GM23338 (cell line): ENCODE results near the gene XKR7. TPM values are rescaled to one million over a fixed set of nuclear protein-coding genes. Genes with fewer than 3 reads are reported as not detected.
A peak's percentile ranks its signal among the peaks of the same experiment; 100 is the strongest.

Experiments
- ATAC-seq: fragments of 200-7000 bp; cut with Tn5 transposase; 3 replicates; pipeline ENCODE4 v1.9.1; 2020
- DNase-seq: peaks from one replicate; pipeline ENCODE4 v3.0.0-alpha.2; 2015; ENCODE audit warnings: low spot score
- H2AFZ ChIP-seq: fragments of 200-600 bp; sonication (generic); 2 replicates; pipeline ENCODE4 v1.8.0; 2016; ENCODE audit warnings: antibody characterized with exemption, mild to moderate bottlenecking, moderate library complexity
- H3F3A ChIP-seq: fragments of 200-600 bp; sonication (generic); replicated peaks from 2 replicates; pipeline ENCODE4 v1.8.0; 2017; ENCODE audit warnings: antibody characterized with exemption, mixed run types, low read depth
- H3K27ac ChIP-seq: fragments of 200-600 bp; sonication (generic); 2 replicates; pipeline ENCODE4 v1.6.1; 2016; ENCODE audit warnings: low read depth
- H3K27me3 ChIP-seq: fragments of 200-600 bp; sonication (generic); 2 replicates; pipeline ENCODE4 v1.8.0; 2016; ENCODE audit warnings: mild to moderate bottlenecking, mixed run types, moderate library complexity; ENCODE audit not compliant: insufficient read depth
- H3K36me3 ChIP-seq: fragments of 200-600 bp; sonication (generic); 2 replicates; pipeline ENCODE4 v1.8.0; 2016; ENCODE audit warnings: mild to moderate bottlenecking; ENCODE audit not compliant: insufficient read depth
- H3K4me1 ChIP-seq: fragments of 200-600 bp; sonication (generic); 2 replicates; pipeline ENCODE4 v1.8.0; 2016; ENCODE audit warnings: mild to moderate bottlenecking, moderate library complexity; ENCODE audit not compliant: insufficient read depth
- H3K4me2 ChIP-seq: fragments of 200-600 bp; sonication (generic); 2 replicates; pipeline ENCODE4 v1.7.1; 2017; ENCODE audit warnings: mixed run types
- H3K4me3 ChIP-seq: fragments of 200-600 bp; sonication (generic); 2 replicates; pipeline ENCODE4 v1.6.1; 2016; ENCODE audit warnings: mixed run types
- H3K79me2 ChIP-seq: fragments of 200-600 bp; sonication (generic); replicated peaks from 2 replicates; pipeline ENCODE4 v1.8.0; 2017; ENCODE audit warnings: mild to moderate bottlenecking; ENCODE audit not compliant: insufficient read depth
- H3K9me2 ChIP-seq: fragments of 200-600 bp; sonication (generic); 2 replicates; pipeline ENCODE4 v1.8.0; 2017; ENCODE audit not compliant: insufficient read depth
- H4K20me1 ChIP-seq: fragments of 200-600 bp; sonication (generic); replicated peaks from 2 replicates; pipeline ENCODE4 v1.8.0; 2017; ENCODE audit warnings: mild to moderate bottlenecking; ENCODE audit not compliant: insufficient read depth
- H3K27ac Mint-ChIP-seq: 2 replicates; pipeline ENCODE4 v1.8.0; 2020; ENCODE audit warnings: inconsistent platforms, mild to moderate bottlenecking, moderate library complexity, mixed read lengths
- H3K27me3 Mint-ChIP-seq: 3 replicates; pipeline ENCODE4 v1.8.0; 2022; ENCODE audit warnings: low read depth, mild to moderate bottlenecking, moderate library complexity, mixed read lengths, inconsistent platforms; ENCODE audit not compliant: insufficient read depth, poor library complexity
- H3K36me3 Mint-ChIP-seq: 3 replicates; pipeline ENCODE4 v1.8.0; 2021; ENCODE audit warnings: low read depth, mild to moderate bottlenecking, inconsistent platforms, moderate library complexity, mixed read lengths
- H3K4me1 Mint-ChIP-seq: 3 replicates; pipeline ENCODE4 v1.8.0; 2020; ENCODE audit warnings: mild to moderate bottlenecking, inconsistent platforms, mixed read lengths
- H3K4me3 Mint-ChIP-seq: 3 replicates; pipeline ENCODE4 v1.8.0; 2021; ENCODE audit warnings: moderate library complexity, mild to moderate bottlenecking, inconsistent platforms, mixed read lengths
- H3K9me3 Mint-ChIP-seq: 3 replicates; pipeline ENCODE4 v1.8.0; 2020; ENCODE audit warnings: moderate library complexity, mild to moderate bottlenecking, inconsistent platforms, mixed read lengths
- CREB1 ChIP-seq: fragments of 250-450 bp; sonication (Bioruptor Pico); IDR thresholded peaks from 2 replicates; pipeline ENCODE4 v1.5.0; 2020; ENCODE audit warnings: low read depth, mild to moderate bottlenecking, moderate library complexity
- EZH2 ChIP-seq: fragments of 200-600 bp; sonication (generic); IDR thresholded peaks from one replicate; pipeline ENCODE4 v1.8.0; 2017; ENCODE audit warnings: antibody characterized with exemption, mild to moderate bottlenecking, low read depth; ENCODE audit not compliant: unreplicated experiment
- EZH2phosphoT487 ChIP-seq: fragments of 200-600 bp; sonication (generic); IDR thresholded peaks from one replicate; pipeline ENCODE4 v1.8.1; 2018; ENCODE audit warnings: antibody characterized with exemption; ENCODE audit not compliant: unreplicated experiment
- JUNB ChIP-seq: IDR thresholded peaks from one replicate; pipeline ENCODE4 v1.6.1; 2016; ENCODE audit warnings: antibody characterized with exemption; ENCODE audit not compliant: unreplicated experiment
- NANOG ChIP-seq: IDR thresholded peaks from 2 replicates; pipeline ENCODE4 v1.6.1; 2016; ENCODE audit warnings: antibody characterized with exemption, borderline replicate concordance
- POLR2AphosphoS5 ChIP-seq: IDR thresholded peaks from 2 replicates; pipeline ENCODE4 v1.6.1; 2016; ENCODE audit warnings: antibody characterized with exemption, low read depth
- STAT1 ChIP-seq: IDR thresholded peaks from one replicate; pipeline ENCODE4 v1.6.1; 2016; ENCODE audit warnings: antibody characterized with exemption; ENCODE audit not compliant: unreplicated experiment
- ZNF114 ChIP-seq: fragments of 250-450 bp; sonication (Bioruptor Pico); IDR thresholded peaks from 2 replicates; pipeline ENCODE4 v1.5.0; 2020; ENCODE audit warnings: mild to moderate bottlenecking, moderate library complexity
- ZNF331 ChIP-seq: fragments of 250-450 bp; sonication (Bioruptor Pico); IDR thresholded peaks from 2 replicates; pipeline ENCODE4 v1.5.0; 2020; ENCODE audit warnings: low read depth, mild to moderate bottlenecking, moderate library complexity
- polyA plus RNA-seq: library from polyadenylated mRNA; unstranded; fragments of >200 nt; fragmentation: Nextera tagmentation; extraction: Ambion mirVana; gene quantifications from 2 replicates; pipeline ENCODE4 v1.2.1, GENCODE V29; 2016
- total RNA-seq: library from RNA; depleted of rRNA; stranded (reverse); fragments of >200 nt; shearing (Covaris generic); gene quantifications from 2 replicates; pipeline ENCODE4 v1.2.3, GENCODE V29; 2014
- TF ChIP-seq, protein P1 (sequence below): IDR thresholded peaks from 2 replicates; pipeline ENCODE4 v1.6.1; 2016; ENCODE audit warnings: antibody characterized with exemption
- TF ChIP-seq, protein P2 (sequence below): fragments of 250-450 bp; sonication (Bioruptor Pico); IDR thresholded peaks from 2 replicates; pipeline ENCODE4 v1.5.0; 2020; ENCODE audit warnings: mild to moderate bottlenecking, moderate library complexity
- TF ChIP-seq, protein P3 (sequence below): IDR thresholded peaks from one replicate; pipeline ENCODE4 v1.6.1; 2018; ENCODE audit warnings: antibody characterized with exemption; ENCODE audit not compliant: unreplicated experiment
- TF ChIP-seq, protein P4 (sequence below), 2 experiments: fragments of 200-600 bp in 1 of 2; sonication (generic) in 1 of 2; conservative IDR thresholded peaks; 2 replicates each; pipeline versions ENCODE4 v1.5.1 to v1.6.1; 2016 to 2017; ENCODE audit warnings: antibody characterized with exemption in 2 of 2, low read depth in 2 of 2, mild to moderate bottlenecking in 2 of 2, moderate library complexity in 1 of 2

XKR7 gene
- total and polyA plus RNA-seq, 2 experiments from 2014 or later: 0.61 to 3.9 TPM

DNA sequence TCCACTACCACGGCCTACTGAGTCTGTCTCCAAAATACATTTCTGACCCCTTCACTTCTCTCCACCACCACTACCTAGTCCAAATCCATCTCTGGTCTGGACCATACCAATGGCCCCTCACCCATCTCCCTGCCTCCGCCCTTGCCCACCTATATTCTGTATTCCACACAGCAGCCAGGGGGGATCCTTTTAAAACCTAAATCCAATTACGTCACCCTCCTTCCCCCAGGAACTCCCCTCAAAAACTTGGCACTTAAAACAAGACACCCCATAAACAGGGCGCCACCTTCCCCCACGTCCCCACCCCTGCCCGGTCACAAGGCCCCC, 16.8 kb upstream of the XKR7 start:
- Mint-ChIP-seq H3K4me3 (peak overlapping the region; percentile 94), H3K9me3 (peaks cover 19% of the 10 kb centered on the region), H3K36me3 (peaks cover 45% of the 10 kb centered on the region), H3K27ac (peak overlapping the region; percentile 88), H3K27me3 (peaks cover 7% of the 10 kb centered on the region), H3K4me1 (peaks cover 8% of the 10 kb centered on the region)
- ATAC-seq (no peak), DNase-seq (no peak)
- TF ChIP-seq STAT1: no peak
- TF ChIP-seq, protein P1, sequence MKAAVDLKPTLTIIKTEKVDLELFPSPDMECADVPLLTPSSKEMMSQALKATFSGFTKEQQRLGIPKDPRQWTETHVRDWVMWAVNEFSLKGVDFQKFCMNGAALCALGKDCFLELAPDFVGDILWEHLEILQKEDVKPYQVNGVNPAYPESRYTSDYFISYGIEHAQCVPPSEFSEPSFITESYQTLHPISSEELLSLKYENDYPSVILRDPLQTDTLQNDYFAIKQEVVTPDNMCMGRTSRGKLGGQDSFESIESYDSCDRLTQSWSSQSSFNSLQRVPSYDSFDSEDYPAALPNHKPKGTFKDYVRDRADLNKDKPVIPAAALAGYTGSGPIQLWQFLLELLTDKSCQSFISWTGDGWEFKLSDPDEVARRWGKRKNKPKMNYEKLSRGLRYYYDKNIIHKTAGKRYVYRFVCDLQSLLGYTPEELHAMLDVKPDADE: no peak
- TF ChIP-seq EZH2: no peak
- no peak for TF ChIP-seq POLR2AphosphoS5
- no peak for TF ChIP-seq ZNF331
- TF ChIP-seq EZH2phosphoT487: no peak
- TF ChIP-seq ZNF114 (CRISPR knock-in tag): no peak
- TF ChIP-seq CREB1 (CRISPR knock-in tag): no peak
- no peak for TF ChIP-seq NANOG
- no peak for TF ChIP-seq JUNB
- TF ChIP-seq, protein P2, sequence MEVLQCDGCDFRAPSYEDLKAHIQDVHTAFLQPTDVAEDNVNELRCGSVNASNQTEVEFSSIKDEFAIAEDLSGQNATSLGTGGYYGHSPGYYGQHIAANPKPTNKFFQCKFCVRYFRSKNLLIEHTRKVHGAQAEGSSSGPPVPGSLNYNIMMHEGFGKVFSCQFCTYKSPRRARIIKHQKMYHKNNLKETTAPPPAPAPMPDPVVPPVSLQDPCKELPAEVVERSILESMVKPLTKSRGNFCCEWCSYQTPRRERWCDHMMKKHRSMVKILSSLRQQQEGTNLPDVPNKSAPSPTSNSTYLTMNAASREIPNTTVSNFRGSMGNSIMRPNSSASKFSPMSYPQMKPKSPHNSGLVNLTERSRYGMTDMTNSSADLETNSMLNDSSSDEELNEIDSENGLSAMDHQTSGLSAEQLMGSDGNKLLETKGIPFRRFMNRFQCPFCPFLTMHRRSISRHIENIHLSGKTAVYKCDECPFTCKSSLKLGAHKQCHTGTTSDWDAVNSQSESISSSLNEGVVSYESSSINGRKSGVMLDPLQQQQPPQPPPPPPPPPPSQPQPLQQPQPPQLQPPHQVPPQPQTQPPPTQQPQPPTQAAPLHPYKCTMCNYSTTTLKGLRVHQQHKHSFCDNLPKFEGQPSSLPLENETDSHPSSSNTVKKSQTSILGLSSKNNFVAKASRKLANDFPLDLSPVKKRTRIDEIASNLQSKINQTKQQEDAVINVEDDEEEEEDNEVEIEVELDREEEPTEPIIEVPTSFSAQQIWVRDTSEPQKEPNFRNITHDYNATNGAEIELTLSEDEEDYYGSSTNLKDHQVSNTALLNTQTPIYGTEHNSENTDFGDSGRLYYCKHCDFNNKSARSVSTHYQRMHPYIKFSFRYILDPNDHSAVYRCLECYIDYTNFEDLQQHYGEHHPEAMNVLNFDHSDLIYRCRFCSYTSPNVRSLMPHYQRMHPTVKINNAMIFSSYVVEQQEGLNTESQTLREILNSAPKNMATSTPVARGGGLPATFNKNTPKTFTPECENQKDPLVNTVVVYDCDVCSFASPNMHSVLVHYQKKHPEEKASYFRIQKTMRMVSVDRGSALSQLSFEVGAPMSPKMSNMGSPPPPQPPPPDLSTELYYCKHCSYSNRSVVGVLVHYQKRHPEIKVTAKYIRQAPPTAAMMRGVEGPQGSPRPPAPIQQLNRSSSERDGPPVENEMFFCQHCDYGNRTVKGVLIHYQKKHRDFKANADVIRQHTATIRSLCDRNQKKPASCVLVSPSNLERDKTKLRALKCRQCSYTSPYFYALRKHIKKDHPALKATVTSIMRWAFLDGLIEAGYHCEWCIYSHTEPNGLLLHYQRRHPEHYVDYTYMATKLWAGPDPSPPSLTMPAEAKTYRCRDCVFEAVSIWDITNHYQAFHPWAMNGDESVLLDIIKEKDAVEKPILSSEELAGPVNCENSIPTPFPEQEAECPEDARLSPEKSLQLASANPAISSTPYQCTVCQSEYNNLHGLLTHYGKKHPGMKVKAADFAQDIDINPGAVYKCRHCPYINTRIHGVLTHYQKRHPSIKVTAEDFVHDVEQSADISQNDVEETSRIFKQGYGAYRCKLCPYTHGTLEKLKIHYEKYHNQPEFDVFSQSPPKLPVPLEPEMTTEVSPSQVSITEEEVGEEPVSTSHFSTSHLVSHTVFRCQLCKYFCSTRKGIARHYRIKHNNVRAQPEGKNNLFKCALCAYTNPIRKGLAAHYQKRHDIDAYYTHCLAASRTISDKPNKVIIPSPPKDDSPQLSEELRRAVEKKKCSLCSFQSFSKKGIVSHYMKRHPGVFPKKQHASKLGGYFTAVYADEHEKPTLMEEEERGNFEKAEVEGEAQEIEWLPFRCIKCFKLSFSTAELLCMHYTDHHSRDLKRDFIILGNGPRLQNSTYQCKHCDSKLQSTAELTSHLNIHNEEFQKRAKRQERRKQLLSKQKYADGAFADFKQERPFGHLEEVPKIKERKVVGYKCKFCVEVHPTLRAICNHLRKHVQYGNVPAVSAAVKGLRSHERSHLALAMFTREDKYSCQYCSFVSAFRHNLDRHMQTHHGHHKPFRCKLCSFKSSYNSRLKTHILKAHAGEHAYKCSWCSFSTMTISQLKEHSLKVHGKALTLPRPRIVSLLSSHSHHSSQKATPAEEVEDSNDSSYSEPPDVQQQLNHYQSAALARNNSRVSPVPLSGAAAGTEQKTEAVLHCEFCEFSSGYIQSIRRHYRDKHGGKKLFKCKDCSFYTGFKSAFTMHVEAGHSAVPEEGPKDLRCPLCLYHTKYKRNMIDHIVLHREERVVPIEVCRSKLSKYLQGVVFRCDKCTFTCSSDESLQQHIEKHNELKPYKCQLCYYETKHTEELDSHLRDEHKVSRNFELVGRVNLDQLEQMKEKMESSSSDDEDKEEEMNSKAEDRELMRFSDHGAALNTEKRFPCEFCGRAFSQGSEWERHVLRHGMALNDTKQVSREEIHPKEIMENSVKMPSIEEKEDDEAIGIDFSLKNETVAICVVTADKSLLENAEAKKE: no peak
- TF ChIP-seq, protein P3, sequence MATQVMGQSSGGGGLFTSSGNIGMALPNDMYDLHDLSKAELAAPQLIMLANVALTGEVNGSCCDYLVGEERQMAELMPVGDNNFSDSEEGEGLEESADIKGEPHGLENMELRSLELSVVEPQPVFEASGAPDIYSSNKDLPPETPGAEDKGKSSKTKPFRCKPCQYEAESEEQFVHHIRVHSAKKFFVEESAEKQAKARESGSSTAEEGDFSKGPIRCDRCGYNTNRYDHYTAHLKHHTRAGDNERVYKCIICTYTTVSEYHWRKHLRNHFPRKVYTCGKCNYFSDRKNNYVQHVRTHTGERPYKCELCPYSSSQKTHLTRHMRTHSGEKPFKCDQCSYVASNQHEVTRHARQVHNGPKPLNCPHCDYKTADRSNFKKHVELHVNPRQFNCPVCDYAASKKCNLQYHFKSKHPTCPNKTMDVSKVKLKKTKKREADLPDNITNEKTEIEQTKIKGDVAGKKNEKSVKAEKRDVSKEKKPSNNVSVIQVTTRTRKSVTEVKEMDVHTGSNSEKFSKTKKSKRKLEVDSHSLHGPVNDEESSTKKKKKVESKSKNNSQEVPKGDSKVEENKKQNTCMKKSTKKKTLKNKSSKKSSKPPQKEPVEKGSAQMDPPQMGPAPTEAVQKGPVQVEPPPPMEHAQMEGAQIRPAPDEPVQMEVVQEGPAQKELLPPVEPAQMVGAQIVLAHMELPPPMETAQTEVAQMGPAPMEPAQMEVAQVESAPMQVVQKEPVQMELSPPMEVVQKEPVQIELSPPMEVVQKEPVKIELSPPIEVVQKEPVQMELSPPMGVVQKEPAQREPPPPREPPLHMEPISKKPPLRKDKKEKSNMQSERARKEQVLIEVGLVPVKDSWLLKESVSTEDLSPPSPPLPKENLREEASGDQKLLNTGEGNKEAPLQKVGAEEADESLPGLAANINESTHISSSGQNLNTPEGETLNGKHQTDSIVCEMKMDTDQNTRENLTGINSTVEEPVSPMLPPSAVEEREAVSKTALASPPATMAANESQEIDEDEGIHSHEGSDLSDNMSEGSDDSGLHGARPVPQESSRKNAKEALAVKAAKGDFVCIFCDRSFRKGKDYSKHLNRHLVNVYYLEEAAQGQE: no peak
- TF ChIP-seq, protein P4, sequence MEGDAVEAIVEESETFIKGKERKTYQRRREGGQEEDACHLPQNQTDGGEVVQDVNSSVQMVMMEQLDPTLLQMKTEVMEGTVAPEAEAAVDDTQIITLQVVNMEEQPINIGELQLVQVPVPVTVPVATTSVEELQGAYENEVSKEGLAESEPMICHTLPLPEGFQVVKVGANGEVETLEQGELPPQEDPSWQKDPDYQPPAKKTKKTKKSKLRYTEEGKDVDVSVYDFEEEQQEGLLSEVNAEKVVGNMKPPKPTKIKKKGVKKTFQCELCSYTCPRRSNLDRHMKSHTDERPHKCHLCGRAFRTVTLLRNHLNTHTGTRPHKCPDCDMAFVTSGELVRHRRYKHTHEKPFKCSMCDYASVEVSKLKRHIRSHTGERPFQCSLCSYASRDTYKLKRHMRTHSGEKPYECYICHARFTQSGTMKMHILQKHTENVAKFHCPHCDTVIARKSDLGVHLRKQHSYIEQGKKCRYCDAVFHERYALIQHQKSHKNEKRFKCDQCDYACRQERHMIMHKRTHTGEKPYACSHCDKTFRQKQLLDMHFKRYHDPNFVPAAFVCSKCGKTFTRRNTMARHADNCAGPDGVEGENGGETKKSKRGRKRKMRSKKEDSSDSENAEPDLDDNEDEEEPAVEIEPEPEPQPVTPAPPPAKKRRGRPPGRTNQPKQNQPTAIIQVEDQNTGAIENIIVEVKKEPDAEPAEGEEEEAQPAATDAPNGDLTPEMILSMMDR (conservative IDR thresholded peaks at IDR 0.05; ENCODE audit: low read depth in 2 of 2): no peak
- Histone ChIP-seq H3K9me2 (no peaks in the 10 kb centered on the region), H3K4me3 (peak overlapping the region; percentile 100), H3K36me3 (peaks cover 33% of the 10 kb centered on the region), H3K79me2 (peaks cover 32% of the 10 kb centered on the region), H3F3A (peaks cover 10% of the 10 kb centered on the region; the same call in 1 of the 2 replicates), H3K27ac (no peak overlapping the region; the same call in 1 of the 2 replicates), H3K27me3 (no peaks in the 10 kb centered on the region), H2AFZ (peak overlapping the region; percentile 80), H3K4me1 (peaks cover 11% of the 10 kb centered on the region), H3K4me2 (peak overlapping the region; percentile 100), H4K20me1 (peaks cover 51% of the 10 kb centered on the region)
